Liver (tissue), 9 donors: Measurements from ENCODE around the gene SGK2. TPM values are rescaled to one million over a fixed set of nuclear protein-coding genes. Genes with fewer than 3 reads are reported as not detected.

ENCODE experiments used
- DNase-seq: peaks from one replicate; pipeline ENCODE4 v3.0.0-alpha.2; 2017; ENCODE audit warnings: low spot score
- H3K27ac ChIP-seq, 2 donors: one replicate each; pipeline ENCODE4 v1.7.0; 2013; ENCODE audit warnings: inconsistent platforms in 2 of 2, low read length in 2 of 2, control low read depth in 1 of 2, low read depth in 1 of 2, mild to moderate bottlenecking in 1 of 2
- H3K27me3 ChIP-seq, 4 donors: one replicate each; pipeline versions ENCODE4 v1.6.1 to v1.7.0; 2013; ENCODE audit warnings: low read length in 3 of 4, inconsistent platforms in 1 of 4, mild to moderate bottlenecking in 1 of 4, moderate library complexity in 1 of 4; ENCODE audit not compliant: control insufficient read depth in 4 of 4, insufficient read depth in 4 of 4
- H3K36me3 ChIP-seq, 4 donors: one replicate each; pipeline versions ENCODE4 v1.6.1 to v1.7.0; 2013; ENCODE audit warnings: low read length in 3 of 4, mild to moderate bottlenecking in 3 of 4, low read depth in 1 of 4, moderate library complexity in 1 of 4; ENCODE audit not compliant: control insufficient read depth in 4 of 4, insufficient read depth in 3 of 4
- H3K4me1 ChIP-seq, 4 donors: one replicate each; pipeline versions ENCODE4 v1.6.1 to v1.7.0; 2013; ENCODE audit warnings: low read length in 3 of 4, mild to moderate bottlenecking in 3 of 4, moderate library complexity in 1 of 4; ENCODE audit not compliant: control insufficient read depth in 4 of 4, insufficient read depth in 4 of 4
- H3K4me3 ChIP-seq, 3 donors: one replicate each; pipeline versions ENCODE4 v1.6.1 to v1.7.0; 2013; ENCODE audit warnings: low read length in 3 of 3, control low read depth in 1 of 3, low read depth in 1 of 3, mild to moderate bottlenecking in 1 of 3
- H3K9ac ChIP-seq, 2 donors: one replicate each; pipeline ENCODE4 v1.7.0; 2013; ENCODE audit warnings: low read length in 2 of 2, mild to moderate bottlenecking in 2 of 2, moderate library complexity in 2 of 2, control low read depth in 1 of 2, low read depth in 1 of 2
- H3K9me3 ChIP-seq, 4 donors: one replicate each; pipeline versions ENCODE4 v1.6.1 to v1.7.0; 2013; ENCODE audit warnings: low read length in 3 of 4; ENCODE audit not compliant: control insufficient read depth in 4 of 4
- CTCF ChIP-seq: fragments of 150-350 bp; IDR thresholded peaks from 2 replicates; pipeline ENCODE4 v1.5.1; 2017; ENCODE audit warnings: improper control_type of control experiment, low read depth, low read length; ENCODE audit not compliant: missing input control
- FOXA1 ChIP-seq: IDR thresholded peaks from 2 replicates; pipeline ENCODE4 v1.6.1; 2016; ENCODE audit warnings: antibody characterized with exemption
- GABPA ChIP-seq, 2 donors: IDR thresholded peaks in 1 of 2; conservative IDR thresholded peaks in 1 of 2; 2 replicates each; pipeline ENCODE4 v1.6.1; 2016; ENCODE audit warnings: antibody characterized with exemption in 2 of 2, mild to moderate bottlenecking in 1 of 2, moderate library complexity in 1 of 2
- HNF4A ChIP-seq, 2 donors: conservative IDR thresholded peaks; 2 replicates each; pipeline ENCODE4 v1.6.1; 2016; ENCODE audit warnings: antibody characterized with exemption in 2 of 2, mild to moderate bottlenecking in 2 of 2
- HNF4G ChIP-seq: IDR thresholded peaks from 2 replicates; pipeline ENCODE4 v1.6.1; 2016; ENCODE audit warnings: antibody characterized with exemption
- RAD21 ChIP-seq, 2 donors: IDR thresholded peaks; 2 replicates each; pipeline ENCODE4 v1.6.1; 2016; ENCODE audit warnings: antibody characterized with exemption in 2 of 2, mild to moderate bottlenecking in 2 of 2
- YY1 ChIP-seq: IDR thresholded peaks from 2 replicates; pipeline ENCODE4 v1.6.1; 2016; ENCODE audit warnings: antibody characterized with exemption, mild to moderate bottlenecking
- WGBS: extraction: QIAGEN DNeasy Blood & Tissue Kit; methylation state at CpG from one replicate; pipeline ENCODE4 v1.1.7; 2013; 5-methylcytosine and 5-hydroxymethylcytosine counted together
- polyA plus RNA-seq, 2 donors: library from polyadenylated mRNA; stranded (reverse) in 1 of 2; unstranded in 1 of 2; fragments of 200-250 nt in 1 of 2; fragments of >200 nt in 1 of 2; fragmentation: Nextera tagmentation in 1 of 2; extraction: Ambion mirVana in 1 of 2; gene quantifications; one replicate each; pipeline versions ENCODE4 v1.2.1 to v1.2.3, GENCODE V29; 2013 to 2015
- total RNA-seq, 2 donors: library from RNA; depleted of rRNA; stranded (reverse); fragments of >200 nt; gene quantifications; one replicate each; pipeline ENCODE4 v1.2.3, GENCODE V29; 2014
- TF ChIP-seq, protein P1 (sequence below): IDR thresholded peaks from 2 replicates; pipeline ENCODE4 v1.6.1; 2016; ENCODE audit warnings: antibody characterized with exemption
- TF ChIP-seq, protein P2 (sequence below): IDR thresholded peaks from 2 replicates; pipeline ENCODE4 v1.6.1; 2016; ENCODE audit warnings: antibody characterized with exemption
- TF ChIP-seq, protein P3 (sequence below): IDR thresholded peaks from 2 replicates; pipeline ENCODE4 v1.6.1; 2016; ENCODE audit warnings: antibody characterized with exemption, mild to moderate bottlenecking
- TF ChIP-seq, protein P4 (sequence below): IDR thresholded peaks from 2 replicates; pipeline ENCODE4 v1.6.1; 2016; ENCODE audit warnings: antibody characterized with exemption
- donor health status: healthy.
- donor health status: healthy.
- donor health status: healthy.
- donor health status: healthy.
- donor health status: healthy.

Gene SGK2
- total and polyA plus RNA-seq, 4 donors, result 22.9 to 253 (median 60.3) TPM

- H3K36me3 ChIP-seq, result no peaks in the 10 kb centered on the region
- no peak overlapping the region for H3K9ac ChIP-seq
- H3K27ac ChIP-seq, result no peak overlapping the region
- no peak for DNase-seq
- TF ChIP-seq, protein P1, sequence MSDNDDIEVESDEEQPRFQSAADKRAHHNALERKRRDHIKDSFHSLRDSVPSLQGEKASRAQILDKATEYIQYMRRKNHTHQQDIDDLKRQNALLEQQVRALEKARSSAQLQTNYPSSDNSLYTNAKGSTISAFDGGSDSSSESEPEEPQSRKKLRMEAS, result no peak
- TF ChIP-seq RAD21 (IDR thresholded peaks at IDR 0.05) (no peak), YY1 (no peak), HNF4A (conservative IDR thresholded peaks at IDR 0.05) (no peak), FOXA1 (no peak)
- TF ChIP-seq, protein P2, sequence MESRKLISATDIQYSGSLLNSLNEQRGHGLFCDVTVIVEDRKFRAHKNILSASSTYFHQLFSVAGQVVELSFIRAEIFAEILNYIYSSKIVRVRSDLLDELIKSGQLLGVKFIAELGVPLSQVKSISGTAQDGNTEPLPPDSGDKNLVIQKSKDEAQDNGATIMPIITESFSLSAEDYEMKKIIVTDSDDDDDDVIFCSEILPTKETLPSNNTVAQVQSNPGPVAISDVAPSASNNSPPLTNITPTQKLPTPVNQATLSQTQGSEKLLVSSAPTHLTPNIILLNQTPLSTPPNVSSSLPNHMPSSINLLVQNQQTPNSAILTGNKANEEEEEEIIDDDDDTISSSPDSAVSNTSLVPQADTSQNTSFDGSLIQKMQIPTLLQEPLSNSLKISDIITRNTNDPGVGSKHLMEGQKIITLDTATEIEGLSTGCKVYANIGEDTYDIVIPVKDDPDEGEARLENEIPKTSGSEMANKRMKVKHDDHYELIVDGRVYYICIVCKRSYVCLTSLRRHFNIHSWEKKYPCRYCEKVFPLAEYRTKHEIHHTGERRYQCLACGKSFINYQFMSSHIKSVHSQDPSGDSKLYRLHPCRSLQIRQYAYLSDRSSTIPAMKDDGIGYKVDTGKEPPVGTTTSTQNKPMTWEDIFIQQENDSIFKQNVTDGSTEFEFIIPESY, result no peak
- H3K4me1 ChIP-seq, result peaks cover 9 to 21% (median 15%) of the 10 kb centered on the region in 4 donors
- WGBS, result 70% methylated on average over 2 of the region's 2 CpGs
- H3K27me3 ChIP-seq, result no peaks in the 10 kb centered on the region
- no peak overlapping the region for H3K4me3 ChIP-seq
- no peaks in the 10 kb centered on the region for H3K9me3 ChIP-seq
These were observed 21.9 kb upstream of the SGK2 start for GRCh38 chr20:43536817-43537440.

GRCh38 chr20:43537921-43538877 lies 20.6 kb upstream of the SGK2 start:
- H3K27ac ChIP-seq, result no peak overlapping the region

More at GRCh38 chr20:43537921-43538877, 20.6 kb upstream of the SGK2 start:
- TF ChIP-seq, protein P1, result no peak
- TF ChIP-seq, protein P3, sequence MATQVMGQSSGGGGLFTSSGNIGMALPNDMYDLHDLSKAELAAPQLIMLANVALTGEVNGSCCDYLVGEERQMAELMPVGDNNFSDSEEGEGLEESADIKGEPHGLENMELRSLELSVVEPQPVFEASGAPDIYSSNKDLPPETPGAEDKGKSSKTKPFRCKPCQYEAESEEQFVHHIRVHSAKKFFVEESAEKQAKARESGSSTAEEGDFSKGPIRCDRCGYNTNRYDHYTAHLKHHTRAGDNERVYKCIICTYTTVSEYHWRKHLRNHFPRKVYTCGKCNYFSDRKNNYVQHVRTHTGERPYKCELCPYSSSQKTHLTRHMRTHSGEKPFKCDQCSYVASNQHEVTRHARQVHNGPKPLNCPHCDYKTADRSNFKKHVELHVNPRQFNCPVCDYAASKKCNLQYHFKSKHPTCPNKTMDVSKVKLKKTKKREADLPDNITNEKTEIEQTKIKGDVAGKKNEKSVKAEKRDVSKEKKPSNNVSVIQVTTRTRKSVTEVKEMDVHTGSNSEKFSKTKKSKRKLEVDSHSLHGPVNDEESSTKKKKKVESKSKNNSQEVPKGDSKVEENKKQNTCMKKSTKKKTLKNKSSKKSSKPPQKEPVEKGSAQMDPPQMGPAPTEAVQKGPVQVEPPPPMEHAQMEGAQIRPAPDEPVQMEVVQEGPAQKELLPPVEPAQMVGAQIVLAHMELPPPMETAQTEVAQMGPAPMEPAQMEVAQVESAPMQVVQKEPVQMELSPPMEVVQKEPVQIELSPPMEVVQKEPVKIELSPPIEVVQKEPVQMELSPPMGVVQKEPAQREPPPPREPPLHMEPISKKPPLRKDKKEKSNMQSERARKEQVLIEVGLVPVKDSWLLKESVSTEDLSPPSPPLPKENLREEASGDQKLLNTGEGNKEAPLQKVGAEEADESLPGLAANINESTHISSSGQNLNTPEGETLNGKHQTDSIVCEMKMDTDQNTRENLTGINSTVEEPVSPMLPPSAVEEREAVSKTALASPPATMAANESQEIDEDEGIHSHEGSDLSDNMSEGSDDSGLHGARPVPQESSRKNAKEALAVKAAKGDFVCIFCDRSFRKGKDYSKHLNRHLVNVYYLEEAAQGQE, result no peak
- TF ChIP-seq HNF4G, result no peak
- TF ChIP-seq HNF4A (conservative IDR thresholded peaks at IDR 0.05), result peak in 1 of 2 donors; percentile 8
- peak; percentile 95 to 98 for TF ChIP-seq RAD21 (IDR thresholded peaks at IDR 0.05)
- no peak for TF ChIP-seq GABPA (IDR thresholded peaks at IDR 0.05 in 1 of 2, conservative IDR thresholded peaks at IDR 0.05 in 1 of 2)
- peak; percentile 93 for TF ChIP-seq CTCF
- TF ChIP-seq, protein P4, sequence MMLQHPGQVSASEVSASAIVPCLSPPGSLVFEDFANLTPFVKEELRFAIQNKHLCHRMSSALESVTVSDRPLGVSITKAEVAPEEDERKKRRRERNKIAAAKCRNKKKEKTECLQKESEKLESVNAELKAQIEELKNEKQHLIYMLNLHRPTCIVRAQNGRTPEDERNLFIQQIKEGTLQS, result no peak
- Histone ChIP-seq H3K36me3 (no peaks in the 10 kb centered on the region), H3K4me3 (no peak overlapping the region), H3K4me1 (peaks cover 9 to 21% (median 15%) of the 10 kb centered on the region in 4 donors), H3K27me3 (no peaks in the 10 kb centered on the region), H3K9ac (no peak overlapping the region), H3K9me3 (no peaks in the 10 kb centered on the region)
- peak; percentile 80 for DNase-seq
- 32% methylated on average over 4 of the region's 4 CpGs for WGBS
